Hepatocyte (in vitro differentiated cells): ENCODE results near the gene THSD4. TPM values are rescaled to one million over a fixed set of nuclear protein-coding genes. Genes with fewer than 3 reads are reported as not detected.

Experiments
- DNase-seq: peaks from one replicate; pipeline ENCODE4 v3.0.0-alpha.2; 2016; ENCODE audit warnings: low spot score
- H2AFZ ChIP-seq: fragments of 200-600 bp; sonication (generic); 2 replicates; pipeline ENCODE4 v1.6.0; 2016; ENCODE audit warnings: antibody characterized with exemption, mild to moderate bottlenecking
- H3K27ac ChIP-seq: fragments of 200-600 bp; sonication (generic); 2 replicates; pipeline ENCODE4 v1.5.1; 2016; ENCODE audit warnings: mild to moderate bottlenecking
- H3K27me3 ChIP-seq: fragments of 200-600 bp; sonication (generic); 2 replicates; pipeline ENCODE4 v1.6.1; 2016
- H3K36me3 ChIP-seq: fragments of 200-600 bp; sonication (generic); replicated peaks from 2 replicates; pipeline ENCODE4 v1.5.1; 2016; ENCODE audit warnings: low read depth; ENCODE audit not compliant: insufficient read depth
- H3K4me1 ChIP-seq: fragments of 200-600 bp; sonication (generic); 2 replicates; pipeline ENCODE4 v1.5.1; 2016; ENCODE audit warnings: mild to moderate bottlenecking, moderate library complexity; ENCODE audit not compliant: insufficient read depth
- H3K4me2 ChIP-seq: fragments of 200-600 bp; sonication (generic); 2 replicates; pipeline ENCODE4 v1.6.0; 2016
- H3K4me3 ChIP-seq: fragments of 200-600 bp; sonication (generic); 2 replicates; pipeline ENCODE4 v1.5.1; 2016; ENCODE audit warnings: mild to moderate bottlenecking
- H3K79me2 ChIP-seq: fragments of 200-600 bp; sonication (generic); 2 replicates; pipeline ENCODE4 v1.6.0; 2017; ENCODE audit warnings: mild to moderate bottlenecking
- H3K9me2 ChIP-seq: fragments of 200-600 bp; sonication (generic); replicated peaks from 2 replicates; pipeline ENCODE4 v1.6.0; 2017; ENCODE audit warnings: mild to moderate bottlenecking; ENCODE audit not compliant: insufficient read depth
- H3K9me3 ChIP-seq: fragments of 200-600 bp; sonication (generic); 2 replicates; pipeline ENCODE4 v1.5.1; 2016; ENCODE audit warnings: low read depth, mild to moderate bottlenecking
- H4K20me1 ChIP-seq: fragments of 200-600 bp; sonication (generic); 2 replicates; pipeline ENCODE4 v1.6.0; 2016; ENCODE audit warnings: mild to moderate bottlenecking; ENCODE audit not compliant: insufficient read depth, poor library complexity, severe bottlenecking
- EZH2 ChIP-seq: fragments of 200-600 bp; sonication (generic); IDR thresholded peaks from 2 replicates; pipeline ENCODE4 v1.6.1; 2016; ENCODE audit warnings: antibody characterized with exemption, mild to moderate bottlenecking, borderline replicate concordance
- EZH2phosphoT487 ChIP-seq: fragments of 200-600 bp; sonication (generic); IDR thresholded peaks from one replicate; pipeline ENCODE4 v1.6.1; 2018; ENCODE audit warnings: antibody characterized with exemption, mild to moderate bottlenecking, low read depth, moderate library complexity; ENCODE audit not compliant: unreplicated experiment, severe bottlenecking
- WGBS: methylation state at CpG from one replicate; pipeline ENCODE4 v1.1.6; 2016; ENCODE audit warnings: low lambda C conversion rate; ENCODE audit errors: missing lambda C conversion rate; 5-methylcytosine and 5-hydroxymethylcytosine counted together
- polyA plus RNA-seq: library from polyadenylated mRNA; unstranded; fragments of >200 nt; fragmentation: Nextera tagmentation; extraction: Ambion mirVana; gene quantifications from 2 replicates; pipeline ENCODE4 v1.2.1, GENCODE V29; 2016
- total RNA-seq: library from RNA; depleted of rRNA; stranded (reverse); fragments of >200 nt; gene quantifications from 2 replicates; pipeline ENCODE4 v1.2.3, GENCODE V29; 2014
- TF ChIP-seq, protein P1 (sequence below): fragments of 200-600 bp; sonication (generic); IDR thresholded peaks from 2 replicates; pipeline ENCODE4 v1.5.1; 2016; ENCODE audit warnings: antibody characterized with exemption, mild to moderate bottlenecking; ENCODE audit not compliant: poor library complexity

Gene THSD4
- total and polyA plus RNA-seq, 2 experiments from 2014 or later, result 4.3 to 7.0 TPM

DNA sequence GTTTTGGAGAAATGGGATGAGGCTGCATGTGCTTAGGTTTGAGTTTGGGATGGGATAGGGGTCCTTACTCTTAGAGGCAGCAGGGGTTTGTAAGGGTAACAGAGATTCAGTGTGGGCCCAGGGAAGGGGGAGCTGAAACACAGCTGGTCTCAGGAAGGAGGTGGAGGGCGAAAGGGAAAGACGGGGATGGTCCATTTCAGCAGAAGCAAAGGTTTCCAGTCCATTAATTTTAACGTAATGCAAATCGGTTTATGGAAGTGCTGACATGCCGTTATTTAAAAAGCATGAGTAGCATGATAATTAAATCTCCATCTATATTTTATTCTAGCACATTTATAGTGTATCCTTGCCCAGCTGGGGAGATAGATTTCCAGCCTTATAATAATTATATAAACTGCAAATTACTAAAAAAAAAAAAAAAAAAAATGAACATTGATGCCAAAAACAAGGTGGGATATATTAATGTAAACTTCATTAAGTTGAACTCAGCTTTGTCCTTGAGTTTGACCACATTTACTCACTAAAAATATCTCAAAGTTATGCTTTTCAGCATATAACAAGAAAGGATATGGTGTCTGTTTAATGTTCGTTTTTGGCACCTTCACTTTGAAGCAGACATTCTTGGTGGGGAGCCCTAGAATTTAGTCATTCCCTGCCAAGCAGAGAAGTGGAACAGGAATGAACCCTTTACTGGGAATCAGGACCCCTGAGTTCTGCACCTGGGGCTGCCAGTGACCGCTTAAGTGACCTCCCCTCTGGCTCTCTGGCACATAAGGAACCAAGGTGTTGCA, 234.7 kb downstream of the THSD4 start:
- no peaks in the 10 kb centered on the region for H3K9me2 ChIP-seq
- no peaks in the 10 kb centered on the region for H3K27me3 ChIP-seq
- DNase-seq, result no peak
- no peaks in the 10 kb centered on the region for H3K36me3 ChIP-seq
- H3K79me2 ChIP-seq, result no peaks in the 10 kb centered on the region
- 88% methylated on average over 7 of the region's 7 CpGs for whole genome bisulfite sequencing
- TF ChIP-seq EZH2, result no peak
- TF ChIP-seq, protein P1, sequence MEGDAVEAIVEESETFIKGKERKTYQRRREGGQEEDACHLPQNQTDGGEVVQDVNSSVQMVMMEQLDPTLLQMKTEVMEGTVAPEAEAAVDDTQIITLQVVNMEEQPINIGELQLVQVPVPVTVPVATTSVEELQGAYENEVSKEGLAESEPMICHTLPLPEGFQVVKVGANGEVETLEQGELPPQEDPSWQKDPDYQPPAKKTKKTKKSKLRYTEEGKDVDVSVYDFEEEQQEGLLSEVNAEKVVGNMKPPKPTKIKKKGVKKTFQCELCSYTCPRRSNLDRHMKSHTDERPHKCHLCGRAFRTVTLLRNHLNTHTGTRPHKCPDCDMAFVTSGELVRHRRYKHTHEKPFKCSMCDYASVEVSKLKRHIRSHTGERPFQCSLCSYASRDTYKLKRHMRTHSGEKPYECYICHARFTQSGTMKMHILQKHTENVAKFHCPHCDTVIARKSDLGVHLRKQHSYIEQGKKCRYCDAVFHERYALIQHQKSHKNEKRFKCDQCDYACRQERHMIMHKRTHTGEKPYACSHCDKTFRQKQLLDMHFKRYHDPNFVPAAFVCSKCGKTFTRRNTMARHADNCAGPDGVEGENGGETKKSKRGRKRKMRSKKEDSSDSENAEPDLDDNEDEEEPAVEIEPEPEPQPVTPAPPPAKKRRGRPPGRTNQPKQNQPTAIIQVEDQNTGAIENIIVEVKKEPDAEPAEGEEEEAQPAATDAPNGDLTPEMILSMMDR, result no peak
- TF ChIP-seq EZH2phosphoT487, result no peak
- no peaks in the 10 kb centered on the region for H4K20me1 ChIP-seq
- H2AFZ ChIP-seq, result no peak overlapping the region
- no peak overlapping the region for H3K27ac ChIP-seq
- H3K9me3 ChIP-seq, result no peaks in the 10 kb centered on the region
- H3K4me3 ChIP-seq, result no peak overlapping the region
- peaks cover 4% of the 10 kb centered on the region for H3K4me1 ChIP-seq
- no peak overlapping the region for H3K4me2 ChIP-seq

DNA sequence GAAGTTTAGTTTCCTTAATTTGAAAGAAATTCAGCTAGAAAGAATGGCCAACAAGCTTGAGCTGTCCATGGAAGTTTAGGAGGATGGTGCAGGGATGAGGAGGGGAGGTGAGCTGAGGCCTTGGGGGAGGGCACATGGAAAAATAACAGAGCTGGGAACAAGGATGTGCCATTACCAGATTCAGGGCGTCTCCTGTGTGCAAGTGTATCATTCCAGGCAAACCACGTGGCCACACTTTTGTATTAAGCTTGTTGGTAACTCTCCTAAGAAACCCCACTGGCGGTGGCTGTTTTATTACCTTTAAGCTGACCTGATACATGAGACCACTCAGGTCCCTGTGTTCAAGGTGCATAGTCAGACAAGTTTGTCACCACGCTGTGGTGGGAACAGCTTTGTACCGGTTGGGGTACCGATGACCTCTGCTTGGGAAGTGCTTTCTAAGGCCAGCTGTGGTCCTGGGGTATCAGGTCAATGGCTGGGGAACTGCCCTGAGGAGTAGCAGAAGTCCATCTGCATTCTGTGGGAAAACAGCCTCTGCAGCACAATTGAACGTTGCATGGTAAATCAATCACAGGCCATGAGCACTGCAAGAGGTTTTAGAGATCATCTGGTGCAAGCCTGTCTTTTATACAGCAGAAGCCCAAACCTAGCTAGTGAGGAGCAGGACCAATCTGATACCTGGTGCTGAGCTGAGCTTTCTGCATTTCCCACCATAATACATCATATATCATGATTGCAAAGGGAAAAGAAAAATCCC, 235.5 kb downstream of the THSD4 start:
- TF ChIP-seq EZH2phosphoT487, result no peak
- TF ChIP-seq, protein P1, result no peak
- no peak for TF ChIP-seq EZH2
- Histone ChIP-seq H3K36me3 (no peaks in the 10 kb centered on the region), H3K27ac (no peak overlapping the region), H3K4me3 (no peak overlapping the region), H3K27me3 (no peaks in the 10 kb centered on the region), H3K9me3 (no peaks in the 10 kb centered on the region), H3K9me2 (no peaks in the 10 kb centered on the region), H3K4me2 (no peak overlapping the region), H4K20me1 (no peaks in the 10 kb centered on the region), H2AFZ (no peak overlapping the region), H3K79me2 (no peaks in the 10 kb centered on the region), H3K4me1 (peaks cover 4% of the 10 kb centered on the region)
- no peak for DNase-seq
- WGBS, result 88% methylated on average over 7 of the region's 7 CpGs

DNA sequence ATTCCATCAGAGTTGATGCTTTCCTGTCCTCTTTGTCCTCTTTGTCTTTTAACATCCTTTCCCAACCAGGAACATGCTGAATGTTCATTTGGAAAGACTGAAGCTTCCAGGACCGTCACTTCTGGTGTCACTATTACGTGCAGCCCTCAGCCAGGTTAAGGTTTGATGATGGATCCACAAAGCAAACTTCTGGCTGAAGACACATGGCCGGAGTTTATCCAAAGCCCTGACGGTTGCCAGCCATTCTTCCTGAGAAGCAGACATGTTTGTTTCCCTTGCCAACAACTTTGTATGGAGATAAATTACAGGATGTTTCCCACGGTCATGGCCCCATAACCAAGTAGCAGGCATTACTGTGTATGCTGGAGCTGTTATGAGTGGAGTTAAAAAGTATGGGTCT, 236.9 kb downstream of the THSD4 start:
- H3K4me2 ChIP-seq, result no peak overlapping the region
- peaks cover 7% of the 10 kb centered on the region for H3K4me1 ChIP-seq
- H3K27me3 ChIP-seq, result no peaks in the 10 kb centered on the region
- H3K9me3 ChIP-seq, result no peaks in the 10 kb centered on the region
- H3K4me3 ChIP-seq, result no peak overlapping the region
- no peaks in the 10 kb centered on the region for H4K20me1 ChIP-seq
- TF ChIP-seq EZH2phosphoT487 (no peak), EZH2 (no peak)
- TF ChIP-seq, protein P1, result no peak
- H3K36me3 ChIP-seq, result no peaks in the 10 kb centered on the region
- H2AFZ ChIP-seq, result no peak overlapping the region
- no peaks in the 10 kb centered on the region for H3K9me2 ChIP-seq
- no peak overlapping the region for H3K27ac ChIP-seq
- no peak for DNase-seq
- no peaks in the 10 kb centered on the region for H3K79me2 ChIP-seq
- WGBS, result 89% methylated on average over 5 of the region's 5 CpGs
